Endodermal cell (in vitro differentiated cells): ENCODE measurements around the gene ENO3. TPM values are rescaled to one million over a fixed set of nuclear protein-coding genes. Genes with fewer than 3 reads are reported as not detected.

Experiments
- DNase-seq: peaks from one replicate; pipeline ENCODE4 v3.0.0-alpha.2; 2017
- H3K27ac ChIP-seq: 2 replicates; pipeline ENCODE4 v1.5.1; 2013; ENCODE audit warnings: mild to moderate bottlenecking, low read depth, low read length, moderate library complexity
- H3K27me3 ChIP-seq: 2 replicates; pipeline ENCODE4 v1.6.1; 2013; ENCODE audit warnings: mild to moderate bottlenecking, low read length, moderate library complexity; ENCODE audit not compliant: insufficient read depth, control insufficient read depth, poor library complexity, severe bottlenecking
- H3K36me3 ChIP-seq: 2 replicates; pipeline ENCODE4 v1.7.0; 2013; ENCODE audit warnings: mild to moderate bottlenecking, low read length, moderate library complexity; ENCODE audit not compliant: control insufficient read depth, insufficient read depth
- H3K4me1 ChIP-seq: one replicate; pipeline ENCODE4 v1.7.0; 2013; ENCODE audit warnings: low read length; ENCODE audit not compliant: control insufficient read depth, insufficient read depth
- H3K4me3 ChIP-seq: 2 replicates; pipeline ENCODE4 v1.5.1; 2013; ENCODE audit warnings: mild to moderate bottlenecking, low read length, moderate library complexity
- H3K9ac ChIP-seq: 2 replicates; pipeline ENCODE4 v1.6.1; 2013; ENCODE audit warnings: mild to moderate bottlenecking, low read length, moderate library complexity; ENCODE audit not compliant: poor library complexity, severe bottlenecking; ENCODE audit errors: extremely low read depth
- H3K9me3 ChIP-seq: 2 replicates; pipeline ENCODE4 v1.6.1; 2013; ENCODE audit warnings: mild to moderate bottlenecking, low read length, moderate library complexity; ENCODE audit not compliant: control insufficient read depth
- H3K27ac Mint-ChIP-seq: 2 replicates; pipeline ENCODE4 v1.8.0; 2020; ENCODE audit warnings: mixed read lengths
- H3K27me3 Mint-ChIP-seq: 2 replicates; pipeline ENCODE4 v1.8.0; 2021; ENCODE audit warnings: mild to moderate bottlenecking, mixed read lengths; ENCODE audit not compliant: insufficient read depth
- H3K36me3 Mint-ChIP-seq: 2 replicates; pipeline ENCODE4 v1.8.0; 2020; ENCODE audit warnings: low read depth, mixed read lengths
- H3K4me1 Mint-ChIP-seq: 2 replicates; pipeline ENCODE4 v1.8.0; 2020; ENCODE audit warnings: mixed read lengths
- H3K4me3 Mint-ChIP-seq: 2 replicates; pipeline ENCODE4 v1.8.0; 2020; ENCODE audit warnings: mild to moderate bottlenecking, moderate library complexity, mixed read lengths
- H3K9me3 Mint-ChIP-seq: 2 replicates; pipeline ENCODE4 v1.8.0; 2020; ENCODE audit warnings: mild to moderate bottlenecking, mixed read lengths
- WGBS, 2 experiments: methylation state at CpG; one replicate each; pipeline versions ENCODE4 v1.1.5 to v1.1.7; 2013; ENCODE audit warnings: missing lambda C conversion rate in 2 of 2, mixed read lengths in 1 of 2; ENCODE audit not compliant: insufficient coverage in 1 of 2, insufficient read length in 1 of 2; 5-methylcytosine and 5-hydroxymethylcytosine counted together
- long read RNA-seq, 4 experiments: library from polyadenylated mRNA in 2 of 4; library from RNA in 1 of 4; library from capped mRNA in 1 of 4; stranded (forward) in 3 of 4; unstranded in 1 of 4; transcript quantifications; one replicate each; pipeline ENCODE4 v2.0.0, GENCODE V29; 2020 to 2021; ENCODE audit warnings: inconsistent platforms in 1 of 4
- polyA plus RNA-seq, 2 experiments: library from polyadenylated mRNA; stranded (reverse); fragments of 50-300 nt; gene quantifications; one replicate each; pipeline ENCODE4 v1.2.3, GENCODE V29; 2013
- total RNA-seq, 2 donors: library from RNA; stranded (reverse); fragmentation: NEBNext Ultra II Directional in 1 of 2; extraction: Animal tissue kit (Norgen Biotek cat#: 25700) in 1 of 2; gene quantifications; 2 replicates in 1 of 2; 3 replicates in 1 of 2; pipeline ENCODE4 v1.2.1, GENCODE V29; 2021
- TF ChIP-seq, protein P1 (sequence below): fragments of 200-600 bp; sonication (generic); conservative IDR thresholded peaks from 2 replicates; pipeline ENCODE4 v1.5.0; 2021; ENCODE audit warnings: antibody characterized with exemption, mild to moderate bottlenecking

The ENO3 gene
- total RNA-seq = 10 to 100 TPM; 34.1 to 53.6 TPM
- 57.3 TPM for polyA plus RNA-seq (2013, experiment 1 of 2)
- 57.5 TPM for polyA plus RNA-seq (2013, experiment 2 of 2)
- long read RNA-seq, experiment 1, partial matches to known transcripts = 3 of 11 reads
- long read RNA-seq, experiment 1, other reads (novel, unspliced or antisense) = 8 of 11 reads
- long read RNA-seq, experiment 2, partial matches to known transcripts = 1 of 40 reads
- long read RNA-seq, experiment 2, other reads (novel, unspliced or antisense) = 33 of 40 reads
- long read RNA-seq, experiment 3, transcript ENO3-201 (12 exons, 1,521 nt) = major isoform, 9 of 55 reads
- long read RNA-seq, experiment 3, partial matches to known transcripts = 1 of 55 reads
- long read RNA-seq, experiment 3, other reads (novel, unspliced or antisense) = 43 of 55 reads
- long read RNA-seq, experiment 4, transcript ENO3-201 (12 exons, 1,521 nt) = major isoform, 6 of 59 reads
- long read RNA-seq, experiment 4, partial matches to known transcripts = 2 of 59 reads
- long read RNA-seq, experiment 4, other reads (novel, unspliced or antisense) = 50 of 59 reads

DNA sequence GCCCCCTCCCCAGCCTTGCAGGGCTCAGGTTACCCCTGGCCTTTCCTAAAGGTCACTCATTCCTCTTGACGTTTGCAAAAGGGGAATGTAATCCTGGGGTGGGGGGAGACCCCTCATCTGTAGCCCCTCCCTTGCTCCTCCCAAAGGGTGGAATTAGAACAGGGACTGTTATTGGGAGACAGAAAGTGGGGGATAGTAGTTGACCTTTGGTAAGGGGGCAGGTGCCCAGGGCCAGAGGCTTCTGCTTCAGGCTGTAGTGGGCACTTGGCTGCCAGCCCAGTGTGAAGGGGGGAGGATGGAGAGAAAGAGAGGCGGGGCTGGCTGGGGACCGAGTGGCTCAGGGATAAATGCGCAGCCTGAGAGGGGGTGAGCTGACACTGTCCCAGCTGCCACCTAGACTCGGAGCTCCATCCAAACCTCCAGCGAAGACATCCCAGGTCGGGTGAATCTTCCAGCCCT, at the start of gene ENO3:
TSS of gene ENO3 (plus strand) at position 374 of the 459 bp plus-strand sequence. CDS start 711 bp downstream, outside the sequence.
- Histone ChIP-seq H3K9ac (peak within 1 kb of the TSS; percentile 44), H3K36me3 (peaks cover 17% of the 10 kb centered on the region), H3K9me3 (no peaks in the 10 kb centered on the region), H3K27ac (peak within 1 kb of the TSS; percentile 96), H3K4me1 (peaks cover 9% of the 10 kb centered on the region), H3K27me3 (no peaks in the 10 kb centered on the region), H3K4me3 (peak within 1 kb of the TSS; percentile 80)
- 32 to 56% methylated on average over 3 to 7 of the region's 7 CpGs for WGBS, 2 experiments
- Mint-ChIP-seq H3K4me1 (peaks cover 25% of the 10 kb centered on the region), H3K27ac (peak within 1 kb of the TSS; percentile 87), H3K36me3 (peaks cover 11% of the 10 kb centered on the region), H3K27me3 (no peaks in the 10 kb centered on the region), H3K4me3 (peak within 1 kb of the TSS; percentile 93), H3K9me3 (no peaks in the 10 kb centered on the region)
- DNase-seq = peak; percentile 77
- TF ChIP-seq, protein P1, sequence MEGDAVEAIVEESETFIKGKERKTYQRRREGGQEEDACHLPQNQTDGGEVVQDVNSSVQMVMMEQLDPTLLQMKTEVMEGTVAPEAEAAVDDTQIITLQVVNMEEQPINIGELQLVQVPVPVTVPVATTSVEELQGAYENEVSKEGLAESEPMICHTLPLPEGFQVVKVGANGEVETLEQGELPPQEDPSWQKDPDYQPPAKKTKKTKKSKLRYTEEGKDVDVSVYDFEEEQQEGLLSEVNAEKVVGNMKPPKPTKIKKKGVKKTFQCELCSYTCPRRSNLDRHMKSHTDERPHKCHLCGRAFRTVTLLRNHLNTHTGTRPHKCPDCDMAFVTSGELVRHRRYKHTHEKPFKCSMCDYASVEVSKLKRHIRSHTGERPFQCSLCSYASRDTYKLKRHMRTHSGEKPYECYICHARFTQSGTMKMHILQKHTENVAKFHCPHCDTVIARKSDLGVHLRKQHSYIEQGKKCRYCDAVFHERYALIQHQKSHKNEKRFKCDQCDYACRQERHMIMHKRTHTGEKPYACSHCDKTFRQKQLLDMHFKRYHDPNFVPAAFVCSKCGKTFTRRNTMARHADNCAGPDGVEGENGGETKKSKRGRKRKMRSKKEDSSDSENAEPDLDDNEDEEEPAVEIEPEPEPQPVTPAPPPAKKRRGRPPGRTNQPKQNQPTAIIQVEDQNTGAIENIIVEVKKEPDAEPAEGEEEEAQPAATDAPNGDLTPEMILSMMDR = no peak

DNA sequence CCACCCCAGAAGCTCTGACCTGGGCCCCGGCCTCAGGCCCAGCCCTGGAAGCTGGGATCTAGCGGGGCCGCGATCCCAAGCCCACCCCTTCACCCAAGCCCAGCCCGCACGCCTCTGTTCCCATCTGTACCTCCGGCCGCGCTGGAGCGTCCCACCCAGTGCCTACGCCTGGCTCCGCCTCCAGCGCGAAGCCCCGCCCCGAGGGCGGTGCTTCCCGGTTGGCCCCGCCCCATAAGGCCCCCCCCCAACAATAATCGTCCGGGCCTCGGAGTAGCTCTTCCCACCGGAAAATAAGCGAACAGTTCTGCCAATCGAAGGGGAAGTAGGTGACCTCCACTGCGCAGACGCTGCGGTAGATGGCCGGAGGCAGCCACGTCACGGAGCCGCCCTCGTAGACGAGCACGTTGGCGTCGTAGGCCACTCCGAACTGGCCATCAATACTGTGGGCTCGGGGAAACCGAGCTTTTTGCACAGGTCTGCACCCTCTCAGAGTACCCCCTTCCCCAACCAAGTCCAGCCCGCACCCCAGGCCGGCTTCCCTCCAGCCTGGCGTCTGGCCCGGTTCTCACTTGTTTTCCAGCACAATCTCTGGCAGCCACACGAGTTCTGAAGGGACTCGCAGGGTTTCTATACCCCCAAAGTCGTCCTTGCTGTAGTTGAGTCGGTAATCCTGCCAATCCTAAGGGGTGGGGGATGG, 49.1 kb upstream of the ENO3 start:
- no peaks in the 10 kb centered on the region for H3K36me3 ChIP-seq

DNA sequence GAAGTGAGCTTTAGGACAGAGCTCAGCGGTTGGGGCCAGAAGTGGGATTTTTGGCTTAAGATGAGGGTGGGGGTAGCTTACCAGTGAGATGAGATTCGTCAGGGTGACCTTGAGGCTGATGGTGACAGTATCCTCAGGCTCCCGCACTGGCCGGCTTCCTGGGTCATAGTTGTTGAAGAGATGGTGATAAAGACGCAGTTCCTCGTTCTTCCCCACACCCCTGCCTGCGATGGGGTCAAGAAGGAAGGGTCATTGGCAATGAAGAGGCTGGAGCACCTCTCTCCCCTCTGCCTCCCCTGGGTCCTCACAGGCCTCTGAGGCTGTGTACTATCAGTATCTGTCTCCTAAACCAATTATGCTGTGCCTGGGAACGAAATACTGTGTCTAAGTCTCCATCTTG, 48.4 kb upstream of the ENO3 start:
- no peak overlapping the region for H3K27ac Mint-ChIP-seq
- Histone ChIP-seq H3K9ac (no peak overlapping the region), H3K36me3 (no peaks in the 10 kb centered on the region), H3K4me3 (no peak overlapping the region), H3K27me3 (no peaks in the 10 kb centered on the region), H3K4me1 (no peaks in the 10 kb centered on the region), H3K9me3 (no peaks in the 10 kb centered on the region), H3K27ac (no peak overlapping the region)
- no peaks in the 10 kb centered on the region for H3K9me3 Mint-ChIP-seq
- DNase-seq = no peak
- H3K36me3 Mint-ChIP-seq = no peaks in the 10 kb centered on the region
- TF ChIP-seq, protein P1 = no peak
- 90 to 91% methylated on average over 3 to 8 of the region's 8 CpGs for WGBS, 2 experiments
- no peak overlapping the region for H3K4me3 Mint-ChIP-seq
- H3K4me1 Mint-ChIP-seq = peaks cover 6% of the 10 kb centered on the region
- H3K27me3 Mint-ChIP-seq = peaks cover 20% of the 10 kb centered on the region

More for the DNA sequence above, 49.1 kb upstream of the ENO3 start:
- Mint-ChIP-seq H3K36me3 (peaks cover 6% of the 10 kb centered on the region), H3K27me3 (peaks cover 20% of the 10 kb centered on the region), H3K27ac (no peak overlapping the region), H3K4me1 (peaks cover 6% of the 10 kb centered on the region), H3K9me3 (no peaks in the 10 kb centered on the region), H3K4me3 (no peak overlapping the region)
- Histone ChIP-seq H3K27me3 (no peaks in the 10 kb centered on the region), H3K9ac (no peak overlapping the region), H3K4me1 (no peaks in the 10 kb centered on the region), H3K27ac (no peak overlapping the region), H3K4me3 (no peak overlapping the region), H3K9me3 (no peaks in the 10 kb centered on the region)
- TF ChIP-seq, protein P1 = no peak
- 93 to 95% methylated on average over 28 to 48 of the region's 48 CpGs for WGBS, 2 experiments
- DNase-seq = peak; percentile 51
